Keratinocyte (primary cell): Measurements from ENCODE around the gene ING5. TPM values are rescaled to one million over a fixed set of nuclear protein-coding genes. Genes with fewer than 3 reads are reported as not detected.

ENCODE experiments used
- DNase-seq: peaks from one replicate; pipeline ENCODE4 v3.0.0-alpha.2; 2011; ENCODE audit warnings: low read depth, missing footprints, low spot score
- FAIRE-seq: peaks from 2 replicates; lab custom pipeline; 2011; peaks lifted over from hg19 to GRCh38; lab: Jason Lieb, UNC
- H2AFZ ChIP-seq: 2 replicates; pipeline ENCODE4 v1.6.0; 2012; ENCODE audit warnings: low read length, control low read depth, inconsistent platforms; ENCODE audit not compliant: control insufficient read depth
- H3K27ac ChIP-seq: 2 replicates; pipeline ENCODE4 v1.5.1; 2011; ENCODE audit warnings: low read length; ENCODE audit not compliant: control insufficient read depth, insufficient read depth
- H3K27me3 ChIP-seq: 3 replicates; pipeline ENCODE4 v1.6.0; 2011; ENCODE audit warnings: low read length; ENCODE audit not compliant: control insufficient read depth, insufficient read depth; ENCODE audit errors: extremely low read depth
- H3K36me3 ChIP-seq, 2 experiments: 2 replicates in 1 of 2; 3 replicates in 1 of 2; pipeline ENCODE4 v1.5.1; 2011; ENCODE audit warnings: low read length in 2 of 2, mild to moderate bottlenecking in 1 of 2; ENCODE audit not compliant: control insufficient read depth in 2 of 2, insufficient read depth in 2 of 2; ENCODE audit errors: extremely low read depth in 1 of 2
- H3K4me1 ChIP-seq: 3 replicates; pipeline ENCODE4 v1.5.1; 2011; ENCODE audit warnings: low read length; ENCODE audit not compliant: control insufficient read depth, insufficient read depth; ENCODE audit errors: extremely low read depth
- H3K4me2 ChIP-seq: 3 replicates; pipeline ENCODE4 v1.6.0; 2011; ENCODE audit warnings: low read depth, low read length; ENCODE audit not compliant: control insufficient read depth, insufficient read depth; ENCODE audit errors: extremely low read depth
- H3K4me3 ChIP-seq, 3 experiments: fragments of 200-600 bp in 1 of 3; sonication (generic) in 1 of 3; 2 replicates in 2 of 3; 3 replicates in 1 of 3; pipeline ENCODE4 v1.5.1; 2011 to 2016; ENCODE audit warnings: low read length in 3 of 3, mild to moderate bottlenecking in 3 of 3, control low read depth in 2 of 3, inconsistent platforms in 1 of 3, low read depth in 1 of 3, mixed read lengths in 1 of 3, mixed run types in 1 of 3, moderate library complexity in 1 of 3; ENCODE audit not compliant: control insufficient read depth in 2 of 3, insufficient read depth in 2 of 3; ENCODE audit errors: extremely low read depth in 1 of 3
- H3K79me2 ChIP-seq: 2 replicates; pipeline ENCODE4 v1.6.0; 2012; ENCODE audit warnings: low read length; ENCODE audit not compliant: control insufficient read depth, insufficient read depth
- H3K9ac ChIP-seq: 3 replicates; pipeline ENCODE4 v1.6.0; 2011; ENCODE audit warnings: low read length; ENCODE audit not compliant: control insufficient read depth, insufficient read depth; ENCODE audit errors: extremely low read depth
- H3K9me1 ChIP-seq: 3 replicates; pipeline ENCODE4 v1.6.0; 2011; ENCODE audit warnings: low read length; ENCODE audit not compliant: control insufficient read depth, insufficient read depth; ENCODE audit errors: extremely low read depth
- H3K9me3 ChIP-seq: 2 replicates; pipeline ENCODE4 v1.5.1; 2012; ENCODE audit warnings: low read depth, low read length; ENCODE audit not compliant: control insufficient read depth
- H4K20me1 ChIP-seq: 3 replicates; pipeline ENCODE4 v1.6.0; 2011; ENCODE audit warnings: low read length; ENCODE audit not compliant: control insufficient read depth, insufficient read depth; ENCODE audit errors: extremely low read depth
- EZH2 ChIP-seq: IDR thresholded peaks from one replicate; pipeline ENCODE4 v1.6.1; 2012; ENCODE audit warnings: inconsistent platforms, mild to moderate bottlenecking, low read length, moderate library complexity
- dilution Hi-C: fragments of 300-500 bp; cut with MboI; formaldehyde crosslinking; loops from one replicate; pipeline ENCODE4 v1.7.0; 2020; ENCODE audit warnings: low sequenced_read_pairs; ENCODE audit not compliant: extremely low pct_ligation_motif_present
- polyA plus RNA-seq, 5 experiments: library from polyadenylated mRNA; depleted of rRNA in 3 of 5; stranded (reverse) in 3 of 5; stranded (forward) in 1 of 5; unstranded in 1 of 5; fragments of >200 nt; gene quantifications; 1 replicate in 1 of 5; 2 replicates in 3 of 5; 3 replicates in 1 of 5; pipeline versions ENCODE4 v1.2.1 to v1.2.3, GENCODE V29; 2011 to 2012; ENCODE audit warnings: missing spikeins in 2 of 5, low read depth in 1 of 5, low replicate concordance in 1 of 5
- TF ChIP-seq, protein P1 (sequence below), 3 experiments: IDR thresholded peaks in 1 of 3; conservative IDR thresholded peaks in 1 of 3; optimal IDR thresholded peaks in 1 of 3; 2 replicates in 2 of 3; 3 replicates in 1 of 3; pipeline versions ENCODE3 to v1.5.1; 2011; ENCODE audit warnings: low read length in 3 of 3, mild to moderate bottlenecking in 3 of 3, moderate library complexity in 2 of 3, control low read depth in 1 of 3, inconsistent platforms in 1 of 3; ENCODE audit not compliant: insufficient read depth in 2 of 3; ENCODE audit errors: extremely low read depth in 1 of 3

ING5 gene
- polyA plus RNA-seq, 1 donor (not counting 4 experiments of a cell fraction or from before 2014, with no cell fraction given): 19.1 TPM

DNA sequence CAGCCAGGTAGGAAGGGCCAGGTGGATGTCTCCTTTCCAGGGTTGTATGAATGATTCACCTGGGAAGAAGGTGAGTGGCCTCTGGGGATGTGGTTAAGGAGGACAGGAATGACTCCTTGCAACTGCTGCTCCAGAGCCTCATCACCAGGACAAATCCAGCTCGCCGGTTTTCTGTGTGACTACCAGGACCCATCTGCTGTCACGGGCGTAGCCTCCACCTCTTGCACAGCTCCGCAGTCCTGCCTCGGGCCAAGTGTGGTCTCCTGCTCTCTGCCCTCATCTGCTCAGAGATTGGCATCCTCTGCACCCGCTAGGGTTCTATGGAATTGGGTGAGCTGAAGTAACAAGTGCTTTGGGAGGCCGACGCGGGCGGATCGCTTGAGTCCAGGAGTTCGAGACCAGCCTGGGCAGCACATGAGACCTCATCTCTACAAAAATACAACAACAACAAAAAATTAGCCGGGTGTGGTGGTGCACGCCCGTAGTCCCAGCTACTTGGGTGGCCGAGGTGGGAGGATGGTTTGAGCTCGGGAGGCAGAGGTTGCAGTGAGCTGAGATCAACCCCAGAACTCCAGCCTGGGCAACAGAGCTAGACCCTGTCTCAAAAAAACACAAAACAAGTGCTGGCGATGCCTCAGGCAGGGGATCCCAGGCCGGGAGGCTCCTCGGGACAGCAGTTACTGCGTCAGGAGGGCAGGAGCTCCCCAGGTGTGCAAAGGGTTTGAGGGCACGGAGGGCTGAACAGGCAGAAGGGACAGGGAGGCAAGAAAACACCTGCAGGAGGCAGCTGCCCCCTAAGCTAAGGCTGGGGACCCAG is 31.8 kb downstream of the ING5 start:
- H3K9me3 ChIP-seq: no peaks in the 10 kb centered on the region
- peaks cover 2% of the 10 kb centered on the region for H3K9me1 ChIP-seq
- dilution Hi-C loops: no loop called here
- peak overlapping the region; percentile 63 for H2AFZ ChIP-seq
- H4K20me1 ChIP-seq: no peaks in the 10 kb centered on the region
- FAIRE-seq: no peak
- H3K9ac ChIP-seq: no peak overlapping the region
- no peak for DNase-seq
- TF ChIP-seq, protein P1, sequence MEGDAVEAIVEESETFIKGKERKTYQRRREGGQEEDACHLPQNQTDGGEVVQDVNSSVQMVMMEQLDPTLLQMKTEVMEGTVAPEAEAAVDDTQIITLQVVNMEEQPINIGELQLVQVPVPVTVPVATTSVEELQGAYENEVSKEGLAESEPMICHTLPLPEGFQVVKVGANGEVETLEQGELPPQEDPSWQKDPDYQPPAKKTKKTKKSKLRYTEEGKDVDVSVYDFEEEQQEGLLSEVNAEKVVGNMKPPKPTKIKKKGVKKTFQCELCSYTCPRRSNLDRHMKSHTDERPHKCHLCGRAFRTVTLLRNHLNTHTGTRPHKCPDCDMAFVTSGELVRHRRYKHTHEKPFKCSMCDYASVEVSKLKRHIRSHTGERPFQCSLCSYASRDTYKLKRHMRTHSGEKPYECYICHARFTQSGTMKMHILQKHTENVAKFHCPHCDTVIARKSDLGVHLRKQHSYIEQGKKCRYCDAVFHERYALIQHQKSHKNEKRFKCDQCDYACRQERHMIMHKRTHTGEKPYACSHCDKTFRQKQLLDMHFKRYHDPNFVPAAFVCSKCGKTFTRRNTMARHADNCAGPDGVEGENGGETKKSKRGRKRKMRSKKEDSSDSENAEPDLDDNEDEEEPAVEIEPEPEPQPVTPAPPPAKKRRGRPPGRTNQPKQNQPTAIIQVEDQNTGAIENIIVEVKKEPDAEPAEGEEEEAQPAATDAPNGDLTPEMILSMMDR (optimal IDR thresholded peaks at IDR 0.05 in 1 of 3, IDR thresholded peaks at IDR 0.05 in 1 of 3, conservative IDR thresholded peaks at IDR 0.05 in 1 of 3; ENCODE audit: extremely low read depth in 1 of 3, insufficient read depth in 2 of 3, low read length in 3 of 3): no peak
- TF ChIP-seq EZH2: no peak
- no peak overlapping the region for H3K27ac ChIP-seq
- H3K79me2 ChIP-seq: no peaks in the 10 kb centered on the region
- peak overlapping the region; percentile 6 to 43 (median 22) for H3K4me3 ChIP-seq
- H3K27me3 ChIP-seq: no peaks in the 10 kb centered on the region
- no peaks in the 10 kb centered on the region for H3K36me3 ChIP-seq
- H3K4me1 ChIP-seq: peaks cover 24% of the 10 kb centered on the region
- peak overlapping the region; percentile 56 for H3K4me2 ChIP-seq

DNA sequence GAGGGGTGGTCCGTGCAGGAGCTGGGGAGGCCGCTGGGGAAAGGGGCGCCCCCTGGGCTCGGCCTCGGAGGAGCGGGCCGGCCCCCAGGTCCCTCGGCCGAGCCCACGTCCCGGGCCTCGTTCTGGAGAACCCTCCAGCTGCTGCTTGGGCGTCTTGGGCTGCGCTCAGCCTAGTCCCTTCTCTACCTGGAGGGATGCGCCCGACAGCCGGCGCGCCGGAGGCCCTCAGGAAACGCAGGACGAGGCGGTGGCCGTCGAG is 32.3 kb downstream of the ING5 start:
- Histone ChIP-seq H3K79me2 (no peaks in the 10 kb centered on the region), H3K36me3 (no peaks in the 10 kb centered on the region), H2AFZ (peak overlapping the region; percentile 63), H3K27me3 (no peaks in the 10 kb centered on the region), H3K9ac (no peak overlapping the region), H3K4me3 (peak overlapping the region; percentile 6 to 43 (median 22)), H4K20me1 (no peaks in the 10 kb centered on the region), H3K9me1 (peaks cover 2% of the 10 kb centered on the region), H3K9me3 (no peaks in the 10 kb centered on the region), H3K4me1 (peaks cover 24% of the 10 kb centered on the region), H3K27ac (no peak overlapping the region), H3K4me2 (peak overlapping the region; percentile 56)
- dilution Hi-C loops: no loop called here
- no peak for TF ChIP-seq EZH2
- TF ChIP-seq, protein P1 (optimal IDR thresholded peaks at IDR 0.05 in 1 of 3, IDR thresholded peaks at IDR 0.05 in 1 of 3, conservative IDR thresholded peaks at IDR 0.05 in 1 of 3; ENCODE audit: extremely low read depth in 1 of 3, insufficient read depth in 2 of 3, low read length in 3 of 3): no peak
- DNase-seq (no peak), FAIRE-seq (no peak)
